Measurements from ENCODE around the gene FAM120AOS.
A peak's percentile ranks its signal among the peaks of the same experiment; 100 is the strongest.

FAM120AOS gene

GRCh38 chr9:93486268-93486667 lies 32.9 kb upstream of the FAM120AOS start:
- no peak for DNase-seq
- H3K18ac ChIP-seq (ENCODE audit: low read length), result no peak overlapping the region
- no CpG with 5 or more reads among the region's 1 CpG for WGBS (ENCODE audit: extremely low coverage, insufficient coverage, insufficient read length)
- no peak overlapping the region for H2BK120ac ChIP-seq (ENCODE audit: insufficient read depth, low read length, poor library complexity)
- H3K79me1 ChIP-seq (ENCODE audit: low read length), result no peaks in the 10 kb centered on the region
- peaks cover 2% of the 10 kb centered on the region for H3K79me2 ChIP-seq (ENCODE audit: control insufficient read depth, insufficient read depth, low read length, poor library complexity)
- no peak overlapping the region for H4K8ac ChIP-seq (ENCODE audit: low read depth, low read length)
- no peak overlapping the region for H4K12ac ChIP-seq (ENCODE audit: low read depth, low read length)
- no peak overlapping the region for H2BK12ac ChIP-seq (ENCODE audit: low read length)
- H3K9ac ChIP-seq (ENCODE audit: low read length), result no peak overlapping the region
- no peak overlapping the region for H3K4ac ChIP-seq (ENCODE audit: low read depth, low read length)
- no peaks in the 10 kb centered on the region for H3K4me1 ChIP-seq (ENCODE audit: control insufficient read depth in 1 of 2, insufficient read depth in 2 of 2, low read length in 2 of 2)
- H3K9me3 ChIP-seq (ENCODE audit: insufficient read depth, low read depth, low read length), result no peaks in the 10 kb centered on the region
- H2BK5ac ChIP-seq (ENCODE audit: low read depth, low read length, poor library complexity), result no peak overlapping the region
- H3K4me2 ChIP-seq (ENCODE audit: low read length), result no peak overlapping the region
- no peak overlapping the region for H3K4me3 ChIP-seq (ENCODE audit: low read depth, low read length)
- no peak overlapping the region for H3K14ac ChIP-seq (ENCODE audit: low read length)
- H3K23ac ChIP-seq (ENCODE audit: low read length), result no peak overlapping the region
- H2AK5ac ChIP-seq (ENCODE audit: low read length), result no peak overlapping the region
- H3K27ac ChIP-seq (ENCODE audit: low read depth, low read length), result no peak overlapping the region
- peaks cover 11 to 14% of the 10 kb centered on the region in 2 experiments for H3K36me3 ChIP-seq (ENCODE audit: control insufficient read depth in 1 of 2, insufficient read depth in 2 of 2, low read length in 2 of 2)
- H4K91ac ChIP-seq (ENCODE audit: low read depth, low read length), result no peak overlapping the region
- no peaks in the 10 kb centered on the region for H3K27me3 ChIP-seq (ENCODE audit: insufficient read depth, low read length)
- no peak overlapping the region for H2AFZ ChIP-seq (ENCODE audit: insufficient read depth, low read length, poor library complexity)

GRCh38 chr9:93483497-93483896 lies 30.1 kb upstream of the FAM120AOS start:
- Histone ChIP-seq H4K91ac (ENCODE audit: low read depth, low read length) (no peak overlapping the region), H3K18ac (ENCODE audit: low read length) (no peak overlapping the region), H3K79me1 (ENCODE audit: low read length) (no peaks in the 10 kb centered on the region), H4K8ac (ENCODE audit: low read depth, low read length) (no peak overlapping the region), H2BK120ac (ENCODE audit: insufficient read depth, low read length, poor library complexity) (no peak overlapping the region), H2BK5ac (ENCODE audit: low read depth, low read length, poor library complexity) (no peak overlapping the region), H4K12ac (ENCODE audit: low read depth, low read length) (no peak overlapping the region), H2BK12ac (ENCODE audit: low read length) (no peak overlapping the region), H3K9ac (ENCODE audit: low read length) (no peak overlapping the region), H3K27ac (ENCODE audit: low read depth, low read length) (no peak overlapping the region), H3K36me3 (ENCODE audit: control insufficient read depth in 1 of 2, insufficient read depth in 2 of 2, low read length in 2 of 2) (peaks cover 8 to 14% of the 10 kb centered on the region in 2 experiments), H3K23ac (ENCODE audit: low read length) (no peak overlapping the region), H3K4me1 (ENCODE audit: control insufficient read depth in 1 of 2, insufficient read depth in 2 of 2, low read length in 2 of 2) (peaks cover 5 to 9% of the 10 kb centered on the region in 2 experiments), H3K79me2 (ENCODE audit: control insufficient read depth, insufficient read depth, low read length, poor library complexity) (peaks cover 2% of the 10 kb centered on the region), H2AFZ (ENCODE audit: insufficient read depth, low read length, poor library complexity) (no peak overlapping the region), H3K27me3 (ENCODE audit: insufficient read depth, low read length) (no peaks in the 10 kb centered on the region), H3K4me2 (ENCODE audit: low read length) (no peak overlapping the region), H2AK5ac (ENCODE audit: low read length) (no peak overlapping the region), H3K9me3 (ENCODE audit: insufficient read depth, low read depth, low read length) (no peaks in the 10 kb centered on the region), H3K14ac (ENCODE audit: low read length) (no peak overlapping the region), H3K4me3 (ENCODE audit: low read depth, low read length) (no peak overlapping the region), H3K4ac (ENCODE audit: low read depth, low read length) (no peak overlapping the region)
- no CpG with 5 or more reads among the region's 2 CpGs for WGBS (ENCODE audit: extremely low coverage, insufficient coverage, insufficient read length)
- no peak for DNase-seq

GRCh38 chr9:93480728-93481324 lies 27.4 kb upstream of the FAM120AOS start:
- H3K9ac ChIP-seq (ENCODE audit: low read length), result no peak overlapping the region
- H3K9me3 ChIP-seq (ENCODE audit: insufficient read depth, low read depth, low read length), result no peaks in the 10 kb centered on the region
- peaks cover 8 to 14% of the 10 kb centered on the region in 2 experiments for H3K36me3 ChIP-seq (ENCODE audit: control insufficient read depth in 1 of 2, insufficient read depth in 2 of 2, low read length in 2 of 2)
- H2BK5ac ChIP-seq (ENCODE audit: low read depth, low read length, poor library complexity), result no peak overlapping the region
- H3K4me1 ChIP-seq (ENCODE audit: control insufficient read depth in 1 of 2, insufficient read depth in 2 of 2, low read length in 2 of 2), result peaks cover 5 to 9% of the 10 kb centered on the region in 2 experiments
- no peak overlapping the region for H2AK5ac ChIP-seq (ENCODE audit: low read length)
- WGBS (ENCODE audit: extremely low coverage, insufficient coverage, insufficient read length), result 100% methylated on average over 1 of the region's 7 CpGs
- H4K91ac ChIP-seq (ENCODE audit: low read depth, low read length), result no peak overlapping the region
- no peaks in the 10 kb centered on the region for H3K27me3 ChIP-seq (ENCODE audit: insufficient read depth, low read length)
- H3K4me2 ChIP-seq (ENCODE audit: low read length), result no peak overlapping the region
- H3K79me2 ChIP-seq (ENCODE audit: control insufficient read depth, insufficient read depth, low read length, poor library complexity), result peaks cover 2% of the 10 kb centered on the region
- no peak overlapping the region for H4K8ac ChIP-seq (ENCODE audit: low read depth, low read length)
- no peak overlapping the region for H2BK120ac ChIP-seq (ENCODE audit: insufficient read depth, low read length, poor library complexity)
- no peak overlapping the region for H3K4me3 ChIP-seq (ENCODE audit: low read depth, low read length)
- no peak overlapping the region for H3K14ac ChIP-seq (ENCODE audit: low read length)
- peak overlapping the region; percentile 35 for H3K27ac ChIP-seq (ENCODE audit: low read depth, low read length)
- no peak overlapping the region for H3K4ac ChIP-seq (ENCODE audit: low read depth, low read length)
- no peak overlapping the region for H2AFZ ChIP-seq (ENCODE audit: insufficient read depth, low read length, poor library complexity)
- DNase-seq, result no peak
- H4K12ac ChIP-seq (ENCODE audit: low read depth, low read length), result no peak overlapping the region
- no peak overlapping the region for H3K23ac ChIP-seq (ENCODE audit: low read length)
- no peaks in the 10 kb centered on the region for H3K79me1 ChIP-seq (ENCODE audit: low read length)
- H3K18ac ChIP-seq (ENCODE audit: low read length), result peak overlapping the region; percentile 10
- no peak overlapping the region for H2BK12ac ChIP-seq (ENCODE audit: low read length)

- Histone ChIP-seq H3K9ac (ENCODE audit: low read length) (no peak overlapping the region), H3K27ac (ENCODE audit: low read depth, low read length) (no peak overlapping the region), H4K12ac (ENCODE audit: low read depth, low read length) (no peak overlapping the region), H3K14ac (ENCODE audit: low read length) (no peak overlapping the region), H2BK5ac (ENCODE audit: low read depth, low read length, poor library complexity) (no peak overlapping the region), H2BK12ac (ENCODE audit: low read length) (no peak overlapping the region), H2BK120ac (ENCODE audit: insufficient read depth, low read length, poor library complexity) (no peak overlapping the region), H3K23ac (ENCODE audit: low read length) (no peak overlapping the region), H3K27me3 (ENCODE audit: insufficient read depth, low read length) (no peaks in the 10 kb centered on the region), H3K79me1 (ENCODE audit: low read length) (no peaks in the 10 kb centered on the region), H3K79me2 (ENCODE audit: control insufficient read depth, insufficient read depth, low read length, poor library complexity) (peaks cover 2% of the 10 kb centered on the region), H3K9me3 (ENCODE audit: insufficient read depth, low read depth, low read length) (no peaks in the 10 kb centered on the region), H2AFZ (ENCODE audit: insufficient read depth, low read length, poor library complexity) (no peak overlapping the region), H4K91ac (ENCODE audit: low read depth, low read length) (no peak overlapping the region), H3K36me3 (ENCODE audit: control insufficient read depth in 1 of 2, insufficient read depth in 2 of 2, low read length in 2 of 2) (peaks cover 8 to 11% of the 10 kb centered on the region in 2 experiments), H3K4me2 (ENCODE audit: low read length) (no peak overlapping the region), H3K4me1 (ENCODE audit: control insufficient read depth in 1 of 2, insufficient read depth in 2 of 2, low read length in 2 of 2) (peaks cover 5 to 9% of the 10 kb centered on the region in 2 experiments), H4K8ac (ENCODE audit: low read depth, low read length) (no peak overlapping the region), H3K4ac (ENCODE audit: low read depth, low read length) (no peak overlapping the region), H3K18ac (ENCODE audit: low read length) (no peak overlapping the region), H3K4me3 (ENCODE audit: low read depth, low read length) (no peak overlapping the region), H2AK5ac (ENCODE audit: low read length) (no peak overlapping the region)
- no CpG with 5 or more reads among the region's 4 CpGs for WGBS (ENCODE audit: extremely low coverage, insufficient coverage, insufficient read length)
- DNase-seq, result no peak
Measured at GRCh38 chr9:93480262-93480661, 26.9 kb upstream of the FAM120AOS start.
